ENCODE measurements around the gene ZBTB20. TPM values are rescaled to one million over a fixed set of nuclear protein-coding genes. Genes with fewer than 3 reads are reported as not detected.

The ZBTB20 gene
- total RNA-seq, 1 experiment from 2014 or later, result 12.8 TPM

- intact Hi-C loops (cut with micrococcal nuclease; ENCODE audit: unreplicated experiment), result no loop called here
- H3K4me3 Mint-ChIP-seq (ENCODE audit: unreplicated experiment), result peak overlapping the region; percentile 3
- DNase-seq, result no peak
Observed at GRCh38 chr3:114809668-114810413, 337.2 kb downstream of the ZBTB20 start.

GRCh38 chr3:114804099-114804498, 343.0 kb downstream of the ZBTB20 start:
- peaks cover 3% of the 10 kb centered on the region for H3K27me3 Mint-ChIP-seq (ENCODE audit: insufficient read depth, unreplicated experiment)
- H3K27me3 ChIP-seq (replicated peaks; ENCODE audit: control insufficient read depth, insufficient read depth, low read length), result no peaks in the 10 kb centered on the region
- H3K36me3 ChIP-seq (ENCODE audit: control insufficient read depth, insufficient read depth, low read length), result no peaks in the 10 kb centered on the region
- CTCF ChIA-PET, result no interaction called here
- H3K9me3 ChIP-seq, result no peaks in the 10 kb centered on the region
- DNase-seq, result no peak
- no peak for TF ChIP-seq CTCF (IDR thresholded peaks at IDR 0.05; ENCODE audit: insufficient read depth in 1 of 2, low read depth in 1 of 2, low read length in 1 of 2, severe bottlenecking in 1 of 2, unreplicated experiment in 1 of 2)
- no peaks in the 10 kb centered on the region; the same call in 1 of the 2 replicates for H3K4me1 ChIP-seq
- no peaks in the 10 kb centered on the region for H3K9me3 Mint-ChIP-seq (ENCODE audit: unreplicated experiment)
- no peak overlapping the region for H3K4me3 ChIP-seq (ENCODE audit: low read depth, low read length)
- no peaks in the 10 kb centered on the region for H3K4me1 Mint-ChIP-seq (ENCODE audit: low read depth, unreplicated experiment)
- no TSS peak for BruUV-seq (replicated peaks)
- POLR2A ChIA-PET, result no interaction called here
- H3K4me3 Mint-ChIP-seq (ENCODE audit: unreplicated experiment), result no peak overlapping the region
- no peaks in the 10 kb centered on the region for H3K36me3 Mint-ChIP-seq (ENCODE audit: insufficient read depth, unreplicated experiment)
- no peak overlapping the region for H3K27ac Mint-ChIP-seq (ENCODE audit: unreplicated experiment)
- intact Hi-C loops (cut with micrococcal nuclease; ENCODE audit: unreplicated experiment), result no loop called here

More at GRCh38 chr3:114809668-114810413, 337.2 kb downstream of the ZBTB20 start:
- ChIA-PET CTCF (no interaction called here), POLR2A (no interaction called here)
- no peaks in the 10 kb centered on the region for H3K36me3 Mint-ChIP-seq (ENCODE audit: insufficient read depth, unreplicated experiment)
- no TSS peak for BruUV-seq (replicated peaks)
- peaks cover 9% of the 10 kb centered on the region for H3K4me1 Mint-ChIP-seq (ENCODE audit: low read depth, unreplicated experiment)
- H3K9me3 ChIP-seq, result no peaks in the 10 kb centered on the region
- TF ChIP-seq CTCF (IDR thresholded peaks at IDR 0.05; ENCODE audit: insufficient read depth in 1 of 2, low read depth in 1 of 2, low read length in 1 of 2, severe bottlenecking in 1 of 2, unreplicated experiment in 1 of 2), result no peak
- H3K27me3 Mint-ChIP-seq (ENCODE audit: insufficient read depth, unreplicated experiment), result no peaks in the 10 kb centered on the region
- no peaks in the 10 kb centered on the region for H3K9me3 Mint-ChIP-seq (ENCODE audit: unreplicated experiment)
- H3K27ac Mint-ChIP-seq (ENCODE audit: unreplicated experiment), result no peak overlapping the region
- no peaks in the 10 kb centered on the region; the same call in 1 of the 2 replicates for H3K4me1 ChIP-seq
- H3K27me3 ChIP-seq (replicated peaks; ENCODE audit: control insufficient read depth, insufficient read depth, low read length), result no peaks in the 10 kb centered on the region
- no peak overlapping the region for H3K4me3 ChIP-seq (ENCODE audit: low read depth, low read length)
- no peaks in the 10 kb centered on the region for H3K36me3 ChIP-seq (ENCODE audit: control insufficient read depth, insufficient read depth, low read length)

GRCh38 chr3:114803042-114803695, 343.9 kb downstream of the ZBTB20 start:
- no peak for DNase-seq
- no TSS peak for BruUV-seq (replicated peaks)
- no peaks in the 10 kb centered on the region for H3K4me1 Mint-ChIP-seq (ENCODE audit: low read depth, unreplicated experiment)
- intact Hi-C loops (cut with micrococcal nuclease; ENCODE audit: unreplicated experiment), result no loop called here
- CTCF ChIA-PET, result no interaction called here
- POLR2A ChIA-PET, result no interaction called here
- H3K27me3 Mint-ChIP-seq (ENCODE audit: insufficient read depth, unreplicated experiment), result peaks cover 3% of the 10 kb centered on the region
- H3K36me3 ChIP-seq (ENCODE audit: control insufficient read depth, insufficient read depth, low read length), result no peaks in the 10 kb centered on the region
- no peak for TF ChIP-seq CTCF (IDR thresholded peaks at IDR 0.05; ENCODE audit: insufficient read depth in 1 of 2, low read depth in 1 of 2, low read length in 1 of 2, severe bottlenecking in 1 of 2, unreplicated experiment in 1 of 2)
- no peaks in the 10 kb centered on the region for H3K36me3 Mint-ChIP-seq (ENCODE audit: insufficient read depth, unreplicated experiment)
- H3K4me1 ChIP-seq, result no peaks in the 10 kb centered on the region; the same call in 1 of the 2 replicates
- no peak overlapping the region for H3K27ac Mint-ChIP-seq (ENCODE audit: unreplicated experiment)
- no peaks in the 10 kb centered on the region for H3K27me3 ChIP-seq (replicated peaks; ENCODE audit: control insufficient read depth, insufficient read depth, low read length)
- H3K4me3 Mint-ChIP-seq (ENCODE audit: unreplicated experiment), result no peak overlapping the region
- no peaks in the 10 kb centered on the region for H3K9me3 ChIP-seq
- no peaks in the 10 kb centered on the region for H3K9me3 Mint-ChIP-seq (ENCODE audit: unreplicated experiment)
- no peak overlapping the region for H3K4me3 ChIP-seq (ENCODE audit: low read depth, low read length)

Measured in Caco-2 (cell line).